Endothelial cell of umbilical vein (primary cell): ENCODE results near the gene CCSAP.

Experiments used
- CTCF ChIP-seq, 2 donors: IDR thresholded peaks; 1 replicate in 1 of 2; 2 replicates in 1 of 2; pipeline ENCODE4 v1.5.1; 2011; ENCODE audit warnings: low read length in 2 of 2, mild to moderate bottlenecking in 2 of 2, moderate library complexity in 2 of 2, control low read depth in 1 of 2, inconsistent platforms in 1 of 2, low read depth in 1 of 2; ENCODE audit not compliant: insufficient read depth in 1 of 2; ENCODE audit errors: extremely low read depth in 1 of 2
- FOS ChIP-seq: IDR thresholded peaks from 2 replicates; pipeline ENCODE4 v1.6.1; 2011; ENCODE audit warnings: mild to moderate bottlenecking, low read length, moderate library complexity, borderline replicate concordance; ENCODE audit not compliant: insufficient read depth
- GATA2 ChIP-seq: IDR thresholded peaks from 2 replicates; pipeline ENCODE4 v1.7.0; 2011; ENCODE audit warnings: low read depth, mild to moderate bottlenecking, moderate library complexity, mixed read lengths, low read length; ENCODE audit not compliant: insufficient read length, insufficient read depth
- MAX ChIP-seq: IDR thresholded peaks from 2 replicates; pipeline ENCODE4 v1.6.1; 2011; ENCODE audit not compliant: insufficient read depth, insufficient read length
- POLR2AphosphoS5 ChIP-seq: IDR thresholded peaks from 2 replicates; pipeline ENCODE4 v1.6.1; 2012; ENCODE audit warnings: low read depth, mild to moderate bottlenecking, control low read depth, low read length, moderate library complexity; ENCODE audit not compliant: insufficient read depth

GRCh38 chr1:229381234-229381633, 38.4 kb upstream of the CCSAP start:
- no peak for TF ChIP-seq CTCF (IDR thresholded peaks at IDR 0.05; ENCODE audit: extremely low read depth in 1 of 2, insufficient read depth in 1 of 2, low read depth in 1 of 2, low read length in 2 of 2)
- no peak for TF ChIP-seq FOS
- TF ChIP-seq GATA2 = no peak
- no peak for TF ChIP-seq POLR2AphosphoS5
- TF ChIP-seq MAX = no peak
